H1 (cell line): ENCODE results near the gene DPYSL3. TPM values are rescaled to one million over a fixed set of nuclear protein-coding genes. Genes with fewer than 3 reads are reported as not detected.

Experiments
- ASH2L ChIP-seq: fragments of 200-600, 300-600 bp; sonication (generic); IDR thresholded peaks from one replicate; pipeline ENCODE4 v1.7.1; 2017; ENCODE audit warnings: low read length
- BRCA1 ChIP-seq: IDR thresholded peaks from 2 replicates; pipeline ENCODE4 v1.6.1; 2012; ENCODE audit warnings: low read depth, low read length, improper control_type of control experiment
- E2F6 ChIP-seq: IDR thresholded peaks from 2 replicates; pipeline ENCODE4 v1.6.1; 2012; ENCODE audit warnings: inconsistent platforms
- GABPA ChIP-seq: IDR thresholded peaks from 2 replicates; pipeline ENCODE4 v1.6.1; 2011; ENCODE audit warnings: mild to moderate bottlenecking, low read length, moderate library complexity, borderline replicate concordance; ENCODE audit not compliant: insufficient read depth
- KDM4A ChIP-seq: IDR thresholded peaks from one replicate; pipeline ENCODE4 v1.7.1; 2012; ENCODE audit warnings: low read depth, mild to moderate bottlenecking, moderate library complexity, low read length, inconsistent platforms; ENCODE audit not compliant: severe bottlenecking
- MAFK ChIP-seq: IDR thresholded peaks from 2 replicates; pipeline ENCODE4 v1.6.1; 2012; ENCODE audit warnings: low read depth, mild to moderate bottlenecking, improper control_type of control experiment, low read length
- POLR2AphosphoS5 ChIP-seq: IDR thresholded peaks from 2 replicates; pipeline ENCODE4 v1.6.1; 2011; ENCODE audit warnings: low read depth, low read length
- RXRA ChIP-seq: IDR thresholded peaks from 2 replicates; pipeline ENCODE4 v1.6.1; 2011; ENCODE audit warnings: low read depth, mild to moderate bottlenecking, low read length, moderate library complexity; ENCODE audit not compliant: insufficient read depth
- polyA plus RNA-seq, 7 experiments: library from polyadenylated mRNA; depleted of rRNA in 3 of 7; stranded (reverse) in 5 of 7; unstranded in 2 of 7; fragments of >200 nt in 5 of 7; fragments of 200-250 nt in 2 of 7; gene quantifications; 1 replicate in 5 of 7; 2 replicates in 1 of 7; 4 replicates in 1 of 7; pipeline versions ENCODE4 v1.2.1 to v1.2.3, GENCODE V29; 2011 to 2013; ENCODE audit warnings: missing spikeins in 2 of 7, mixed read lengths in 2 of 7
- total RNA-seq: library from RNA; stranded (reverse); fragmentation: NEBNext Ultra II Directional; extraction: Animal tissue kit (Norgen Biotek cat#: 25700); gene quantifications from 2 replicates; pipeline ENCODE4 v1.2.1, GENCODE V29; 2021

DPYSL3 gene
- total and polyA plus RNA-seq, 2 of the 8 experiments (the other 6 are each of a cell fraction or from before 2014, with no cell fraction given): 268 to 387 TPM

- TF ChIP-seq POLR2AphosphoS5 (no peak), GABPA (no peak), BRCA1 (no peak), MAFK (no peak), E2F6 (no peak), KDM4A (no peak), RXRA (no peak), ASH2L (no peak)
Observed at GRCh38 chr5:147519380-147519779, 9.5 kb upstream of the DPYSL3 start (continued).
